HG02642 (cell line): ENCODE data around the gene C12orf57.
A peak's percentile ranks its signal among the peaks of the same experiment; 100 is the strongest.

Experiments used
- ATAC-seq: cut with Tn5 transposase; IDR thresholded peaks from one replicate; pipeline ENCODE4 v1.9.1; 2021; ENCODE audit warnings: mild to moderate bottlenecking; ENCODE audit not compliant: unreplicated experiment, poor library complexity

The C12orf57 gene

DNA sequence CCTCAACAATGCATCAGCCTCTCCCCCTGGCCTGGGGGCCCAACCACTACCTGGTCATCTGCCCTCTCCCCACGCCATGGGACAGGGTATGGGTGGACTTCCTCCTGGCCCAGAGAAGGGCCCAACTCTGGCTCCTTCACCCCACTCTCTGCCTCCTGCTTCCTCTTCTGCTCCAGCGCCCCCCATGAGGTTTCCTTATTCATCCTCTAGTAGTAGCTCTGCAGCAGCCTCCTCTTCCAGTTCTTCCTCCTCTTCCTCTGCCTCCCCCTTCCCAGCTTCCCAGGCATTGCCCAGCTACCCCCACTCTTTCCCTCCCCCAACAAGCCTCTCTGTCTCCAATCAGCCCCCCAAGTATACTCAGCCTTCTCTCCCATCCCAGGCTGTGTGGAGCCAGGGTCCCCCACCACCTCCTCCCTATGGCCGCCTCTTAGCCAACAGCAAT is 7.6 kb upstream of the C12orf57 start:
- ATAC-seq = no peak

DNA sequence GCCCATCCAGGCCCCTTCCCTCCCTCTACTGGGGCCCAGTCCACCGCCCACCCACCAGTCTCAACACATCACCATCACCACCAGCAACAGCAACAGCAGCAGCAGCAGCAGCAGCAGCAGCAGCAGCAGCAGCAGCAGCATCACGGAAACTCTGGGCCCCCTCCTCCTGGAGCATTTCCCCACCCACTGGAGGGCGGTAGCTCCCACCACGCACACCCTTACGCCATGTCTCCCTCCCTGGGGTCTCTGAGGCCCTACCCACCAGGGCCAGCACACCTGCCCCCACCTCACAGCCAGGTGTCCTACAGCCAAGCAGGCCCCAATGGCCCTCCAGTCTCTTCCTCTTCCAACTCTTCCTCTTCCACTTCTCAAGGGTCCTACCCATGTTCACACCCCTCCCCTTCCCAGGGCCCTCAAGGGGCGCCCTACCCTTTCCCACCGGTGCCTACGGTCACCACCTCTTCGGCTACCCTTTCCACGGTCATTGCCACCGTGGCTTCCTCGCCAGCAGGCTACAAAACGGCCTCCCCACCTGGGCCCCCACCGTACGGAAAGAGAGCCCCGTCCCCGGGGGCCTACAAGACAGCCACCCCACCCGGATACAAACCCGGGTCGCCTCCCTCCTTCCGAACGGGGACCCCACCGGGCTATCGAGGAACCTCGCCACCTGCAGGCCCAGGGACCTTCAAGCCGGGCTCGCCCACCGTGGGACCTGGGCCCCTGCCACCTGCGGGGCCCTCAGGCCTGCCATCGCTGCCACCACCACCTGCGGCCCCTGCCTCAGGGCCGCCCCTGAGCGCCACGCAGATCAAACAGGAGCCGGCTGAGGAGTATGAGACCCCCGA is 7.0 kb upstream of the C12orf57 start:
- peak; percentile 10 for ATAC-seq

DNA sequence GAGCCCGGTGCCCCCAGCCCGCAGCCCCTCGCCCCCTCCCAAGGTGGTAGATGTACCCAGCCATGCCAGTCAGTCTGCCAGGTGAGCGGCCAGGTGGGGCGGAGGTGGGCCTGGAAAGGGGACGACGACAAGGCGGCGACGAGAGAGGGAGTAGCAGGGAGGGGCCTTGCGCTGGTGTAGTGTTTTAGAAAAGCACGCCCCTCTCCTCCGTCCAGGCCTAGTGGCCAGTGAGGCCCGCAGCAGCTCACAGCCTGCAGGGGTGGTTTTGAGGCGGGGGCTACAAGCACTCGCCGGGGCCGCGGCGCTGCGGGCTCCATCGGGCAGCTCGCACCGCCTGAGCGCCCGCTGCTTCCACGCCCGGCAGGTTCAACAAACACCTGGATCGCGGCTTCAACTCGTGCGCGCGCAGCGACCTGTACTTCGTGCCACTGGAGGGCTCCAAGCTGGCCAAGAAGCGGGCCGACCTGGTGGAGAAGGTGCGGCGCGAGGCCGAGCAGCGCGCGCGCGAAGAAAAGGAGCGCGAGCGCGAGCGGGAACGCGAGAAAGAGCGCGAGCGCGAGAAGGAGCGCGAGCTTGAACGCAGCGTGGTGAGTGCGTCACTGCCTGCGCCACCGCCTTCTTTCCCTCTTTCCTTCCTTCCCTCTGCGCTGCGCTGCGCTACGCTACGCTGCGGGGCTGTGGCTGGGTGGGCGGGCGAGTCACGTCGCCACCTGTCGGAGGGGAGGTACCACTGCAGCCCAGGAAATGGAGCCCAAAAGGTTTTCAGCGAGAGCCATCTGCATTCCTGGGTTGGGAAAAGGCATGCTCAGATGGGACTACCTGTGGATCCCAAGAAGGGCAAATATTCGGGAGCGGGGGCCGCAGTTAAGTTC is 6.1 kb upstream of the C12orf57 start:
- ATAC-seq = peak; percentile 89

DNA sequence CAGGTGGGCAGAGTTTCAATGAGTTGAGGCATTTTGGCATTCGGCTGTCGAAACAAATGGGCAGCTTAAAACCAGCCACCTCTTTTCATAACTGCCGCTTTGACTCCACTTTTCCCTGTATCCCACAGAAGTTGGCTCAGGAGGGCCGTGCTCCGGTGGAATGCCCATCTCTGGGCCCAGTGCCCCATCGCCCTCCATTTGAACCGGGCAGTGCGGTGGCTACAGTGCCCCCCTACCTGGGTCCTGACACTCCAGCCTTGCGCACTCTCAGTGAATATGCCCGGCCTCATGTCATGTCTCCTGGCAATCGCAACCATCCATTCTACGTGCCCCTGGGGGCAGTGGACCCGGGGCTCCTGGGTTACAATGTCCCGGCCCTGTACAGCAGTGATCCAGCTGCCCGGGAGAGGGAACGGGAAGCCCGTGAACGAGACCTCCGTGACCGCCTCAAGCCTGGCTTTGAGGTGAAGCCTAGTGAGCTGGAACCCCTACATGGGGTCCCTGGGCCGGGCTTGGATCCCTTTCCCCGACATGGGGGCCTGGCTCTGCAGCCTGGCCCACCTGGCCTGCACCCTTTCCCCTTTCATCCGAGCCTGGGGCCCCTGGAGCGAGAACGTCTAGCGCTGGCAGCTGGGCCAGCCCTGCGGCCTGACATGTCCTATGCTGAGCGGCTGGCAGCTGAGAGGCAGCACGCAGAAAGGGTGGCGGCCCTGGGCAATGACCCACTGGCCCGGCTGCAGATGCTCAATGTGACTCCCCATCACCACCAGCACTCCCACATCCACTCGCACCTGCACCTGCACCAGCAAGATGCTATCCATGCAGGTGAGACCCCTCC is 5.2 kb upstream of the C12orf57 start:
- ATAC-seq = no peak

DNA sequence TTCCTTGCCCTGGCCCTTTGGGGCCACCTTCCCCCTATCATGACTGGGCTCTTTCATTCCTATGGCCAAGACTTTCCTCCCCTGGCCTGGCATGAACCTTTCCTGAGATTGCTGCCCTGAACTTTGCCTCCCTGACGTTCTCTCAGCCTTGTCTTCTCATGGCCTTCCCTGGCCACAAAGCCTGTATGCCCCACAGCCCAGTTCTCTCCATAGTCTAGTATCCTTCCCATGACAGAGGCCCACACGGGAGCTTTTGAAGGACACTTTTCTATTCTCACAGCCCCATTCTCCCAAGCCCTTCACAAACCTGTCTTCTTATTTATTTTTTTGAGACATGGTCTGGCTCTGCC is 4.7 kb upstream of the C12orf57 start:
- ATAC-seq = no peak

DNA sequence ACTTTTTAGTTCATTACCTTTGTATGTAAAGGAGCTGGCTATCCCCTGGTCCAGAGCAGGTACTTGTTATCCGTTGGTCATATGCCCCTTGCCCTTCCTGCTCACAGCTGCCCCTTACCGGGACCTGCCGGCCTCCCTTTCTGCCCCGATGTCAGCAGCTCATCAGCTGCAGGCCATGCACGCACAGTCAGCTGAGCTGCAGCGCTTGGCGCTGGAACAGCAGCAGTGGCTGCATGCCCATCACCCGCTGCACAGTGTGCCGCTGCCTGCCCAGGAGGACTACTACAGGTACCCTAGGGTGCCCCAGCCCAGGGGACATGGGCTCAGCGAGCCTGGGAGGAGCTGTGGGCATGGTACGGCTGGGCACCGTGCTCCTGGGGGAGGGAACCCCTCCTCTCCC is 2.6 kb upstream of the C12orf57 start:
- ATAC-seq = no peak

DNA sequence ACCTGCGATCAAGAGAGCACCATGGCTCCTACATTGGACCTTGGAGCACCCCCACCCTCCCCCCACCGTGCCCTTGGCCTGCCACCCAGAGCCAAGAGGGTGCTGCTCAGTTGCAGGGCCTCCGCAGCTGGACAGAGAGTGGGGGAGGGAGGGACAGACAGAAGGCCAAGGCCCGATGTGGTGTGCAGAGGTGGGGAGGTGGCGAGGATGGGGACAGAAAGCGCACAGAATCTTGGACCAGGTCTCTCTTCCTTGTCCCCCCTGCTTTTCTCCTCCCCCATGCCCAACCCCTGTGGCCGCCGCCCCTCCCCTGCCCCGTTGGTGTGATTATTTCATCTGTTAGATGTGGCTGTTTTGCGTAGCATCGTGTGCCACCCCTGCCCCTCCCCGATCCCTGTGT is 2.0 kb upstream of the C12orf57 start:
- no peak for ATAC-seq

DNA sequence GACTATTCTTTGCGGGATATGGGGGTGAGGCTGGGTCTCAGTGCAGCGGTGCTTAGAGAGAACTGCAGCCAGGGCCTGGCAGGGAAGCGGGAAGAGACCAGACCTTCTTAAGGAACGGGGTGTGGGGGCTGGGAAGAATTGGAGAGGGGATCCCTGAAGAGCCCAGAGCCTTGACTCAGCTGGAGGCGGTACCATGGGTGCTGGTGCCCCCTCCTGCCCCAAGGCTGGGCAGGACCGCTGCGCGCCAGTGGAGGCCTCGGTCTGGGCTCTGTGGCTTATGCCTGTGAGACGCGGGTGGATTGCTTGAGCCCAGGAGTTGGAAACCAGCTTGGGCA is 1.5 kb upstream of the C12orf57 start:
- ATAC-seq = no peak

DNA sequence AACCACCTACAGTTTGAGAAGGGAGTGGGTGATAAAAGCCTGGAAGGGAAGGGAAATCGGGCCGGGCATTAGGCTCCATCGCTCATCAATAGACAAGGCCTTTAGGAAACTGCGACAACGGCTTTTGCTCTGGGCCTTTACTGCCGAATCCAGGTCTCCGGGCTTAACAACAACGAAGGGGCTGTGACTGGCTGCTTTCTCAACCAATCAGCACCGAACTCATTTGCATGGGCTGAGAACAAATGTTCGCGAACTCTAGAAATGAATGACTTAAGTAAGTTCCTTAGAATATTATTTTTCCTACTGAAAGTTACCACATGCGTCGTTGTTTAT is 467 bp upstream of the C12orf57 start:
- ATAC-seq = peak; percentile 24

DNA sequence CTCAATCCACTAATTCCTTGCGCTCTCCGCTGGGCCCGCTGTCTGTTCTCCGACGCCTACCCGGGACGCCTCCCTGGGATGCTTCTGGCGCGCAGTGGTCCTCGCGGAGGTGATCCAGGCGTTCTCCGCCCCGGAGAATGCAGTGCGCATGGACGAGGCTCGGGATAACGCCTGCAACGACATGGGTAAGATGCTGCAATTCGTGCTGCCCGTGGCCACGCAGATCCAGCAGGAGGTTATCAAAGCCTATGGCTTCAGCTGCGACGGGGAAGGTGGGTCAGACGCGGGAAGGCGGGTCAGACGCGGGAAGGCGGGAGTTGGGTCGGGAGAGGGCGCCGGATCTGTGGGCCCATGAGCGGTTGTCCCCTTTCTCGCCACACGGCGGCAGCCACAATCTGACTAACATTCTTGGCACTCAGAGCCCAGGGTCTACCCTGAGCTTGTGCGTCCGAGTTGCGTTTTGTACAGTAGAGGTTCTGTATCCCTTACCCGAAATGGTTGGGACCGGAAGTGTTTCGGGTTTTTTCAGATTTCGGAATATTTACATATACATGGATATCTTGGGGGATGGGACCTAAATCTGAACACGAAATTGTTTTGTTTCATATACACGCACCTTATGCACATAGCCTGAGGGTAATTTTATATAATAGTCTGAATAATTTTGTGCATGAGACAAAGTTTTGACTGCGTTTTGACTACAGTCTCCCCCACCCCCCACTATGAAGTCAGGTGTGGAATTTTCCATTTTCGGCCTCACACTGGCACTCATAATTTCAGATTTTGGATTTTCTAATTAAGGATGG is 762 bp downstream of the C12orf57 start:
- peak; percentile 53 for ATAC-seq

DNA sequence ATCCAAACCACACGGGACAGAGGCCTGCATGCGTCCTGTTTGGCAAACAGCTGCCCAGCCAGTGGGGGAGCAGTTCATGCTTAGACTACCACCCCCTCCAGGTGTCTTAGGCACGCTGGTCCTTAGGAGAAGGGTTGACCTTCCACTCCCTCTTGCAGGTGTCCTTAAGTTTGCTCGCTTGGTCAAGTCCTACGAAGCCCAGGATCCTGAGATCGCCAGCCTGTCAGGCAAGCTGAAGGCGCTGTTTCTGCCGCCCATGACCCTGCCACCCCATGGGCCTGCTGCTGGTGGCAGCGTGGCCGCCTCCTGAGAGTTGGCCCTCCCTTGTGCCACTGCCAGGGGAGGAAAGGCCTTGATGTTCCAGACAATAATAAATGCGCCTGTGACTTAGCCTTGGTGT is 1.8 kb downstream of the C12orf57 start:
- no peak for ATAC-seq

DNA sequence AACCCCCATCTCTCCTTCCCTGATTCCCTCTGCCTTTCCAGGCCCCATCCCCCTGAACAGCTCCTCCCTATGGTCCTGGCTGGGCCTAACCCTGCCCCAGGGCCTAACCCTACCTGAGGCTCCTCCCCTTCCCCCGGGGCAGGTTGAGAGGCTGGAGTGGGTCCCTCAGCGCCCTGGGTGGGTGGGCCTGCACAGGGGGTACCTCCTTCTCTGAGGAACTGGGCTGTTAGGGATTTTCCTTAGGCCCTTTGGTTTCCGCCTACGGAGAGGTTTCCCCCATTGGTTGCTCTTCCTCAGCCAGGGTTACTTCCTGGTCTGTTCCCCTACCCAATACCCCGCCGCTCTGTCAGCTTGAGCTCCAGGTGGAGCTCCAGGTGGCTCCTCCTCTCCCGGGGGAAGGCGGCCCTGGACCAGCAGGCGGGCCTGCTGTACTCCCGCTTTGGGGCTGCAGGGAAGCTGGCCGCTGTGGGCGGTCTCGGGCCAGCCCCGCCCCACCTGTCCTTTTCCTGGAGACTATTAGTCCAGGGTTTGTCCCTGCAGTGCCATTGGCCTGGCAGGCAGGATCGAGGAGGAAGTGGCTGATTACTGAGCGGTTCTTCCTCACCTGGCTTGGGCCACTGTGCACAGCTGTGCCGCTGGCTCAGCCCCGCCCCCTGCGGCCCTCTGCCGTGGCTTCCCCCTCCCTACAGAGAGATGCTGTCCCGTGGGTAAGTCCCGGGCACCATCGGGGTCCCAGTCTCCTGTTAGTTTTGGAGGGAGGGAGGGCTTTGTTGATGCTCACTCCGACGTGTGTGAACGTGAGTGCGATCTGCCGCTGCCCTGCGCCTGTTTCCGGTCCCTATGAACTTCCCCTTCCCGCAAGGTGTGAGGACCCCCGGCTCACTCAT is 2.5 kb downstream of the C12orf57 start:
- ATAC-seq = peak; percentile 28

DNA sequence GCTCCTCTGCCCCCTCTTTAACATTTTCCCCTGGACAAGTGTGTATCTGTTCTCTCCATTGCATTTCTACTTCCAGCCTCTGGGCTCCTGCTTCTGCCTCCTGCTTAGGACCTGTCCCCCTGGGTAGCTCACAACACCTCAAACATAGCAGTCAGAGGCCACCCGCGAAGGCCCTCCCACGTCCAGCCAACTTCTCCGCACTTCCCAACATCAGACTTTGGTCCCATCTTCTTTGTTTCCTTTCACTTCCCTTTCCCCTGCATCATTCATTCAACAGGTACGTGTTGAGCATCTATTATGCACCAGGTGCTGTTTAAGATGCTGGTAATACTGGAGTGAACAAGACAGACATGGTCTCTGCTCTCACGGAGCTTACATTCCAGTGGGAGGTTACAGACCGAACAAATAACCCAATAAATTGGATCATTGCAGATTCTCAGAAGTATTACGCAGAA is 3.1 kb downstream of the C12orf57 start:
- ATAC-seq = no peak

DNA sequence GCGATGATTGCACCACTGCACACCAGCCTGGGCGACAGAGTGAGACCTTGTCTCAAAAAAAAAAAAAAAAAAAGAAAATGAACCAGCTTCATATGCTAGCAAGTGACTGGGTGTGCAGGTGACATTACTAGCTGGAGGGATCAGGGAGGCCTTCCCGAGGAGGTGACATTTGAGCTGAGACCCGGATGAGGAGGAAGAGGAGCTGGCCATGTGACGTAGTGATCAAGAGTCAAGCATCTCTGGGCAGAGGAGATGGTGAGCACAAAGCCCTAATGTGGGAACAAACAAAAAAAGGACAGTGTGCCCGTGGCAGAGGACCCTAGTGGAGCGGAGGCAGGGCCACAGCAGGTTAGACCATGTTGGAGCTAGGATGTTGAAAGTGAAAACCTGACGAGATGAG is 3.8 kb downstream of the C12orf57 start:
- no peak for ATAC-seq

DNA sequence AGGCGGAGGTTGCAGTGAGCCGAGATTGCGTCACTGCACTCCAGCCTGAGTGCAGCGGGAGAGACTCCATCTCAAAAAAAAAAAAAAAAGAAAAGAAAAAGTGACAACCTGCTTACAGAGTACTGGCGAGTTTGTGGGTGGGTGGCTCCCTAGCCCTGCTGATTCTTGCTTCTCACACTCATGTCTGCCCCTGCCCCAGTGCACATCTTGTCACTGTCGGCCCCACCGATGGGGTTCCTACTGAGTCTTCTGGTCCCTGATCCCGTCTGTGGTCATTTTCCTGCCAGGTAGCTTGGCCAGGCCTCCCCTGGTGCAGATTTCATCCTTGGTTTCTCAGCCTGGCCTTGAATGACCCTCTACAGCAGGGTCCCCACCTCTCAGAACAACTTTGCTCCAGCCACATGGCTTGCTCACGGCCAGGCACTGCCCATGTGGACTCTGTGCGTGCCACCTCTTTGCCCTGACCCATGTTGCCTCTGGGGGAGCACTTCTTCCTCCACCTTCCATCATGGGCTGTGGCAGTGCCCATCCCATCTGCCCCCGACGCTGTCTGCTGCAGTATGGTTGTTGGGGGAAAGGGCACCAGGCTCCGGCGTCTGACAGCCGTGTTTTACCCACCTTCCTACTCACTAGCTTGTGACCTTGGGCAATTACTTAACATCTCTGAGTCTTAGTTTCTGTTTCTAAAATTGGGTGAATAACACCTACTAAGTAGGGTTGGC is 5.2 kb downstream of the C12orf57 start:
- ATAC-seq = no peak

DNA sequence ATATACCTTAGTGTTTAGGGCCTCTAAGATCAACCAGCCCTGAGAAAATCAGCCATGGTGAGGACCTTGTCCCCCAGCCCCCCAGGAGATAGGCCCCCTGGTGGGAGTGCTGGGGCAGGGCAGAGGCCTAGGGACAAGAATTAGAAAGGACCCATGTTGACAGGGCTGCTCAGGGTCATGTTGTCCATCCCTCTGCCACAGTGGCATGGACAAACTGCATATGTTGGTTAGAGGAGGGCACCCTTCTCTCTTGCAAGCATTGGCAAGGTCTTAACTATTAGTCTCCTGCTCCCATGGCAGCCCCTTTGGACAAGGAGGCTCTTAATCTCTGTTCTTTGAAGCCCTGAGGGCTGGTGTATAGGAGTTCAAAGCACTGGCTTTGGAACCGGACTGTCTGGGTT is 6.6 kb downstream of the C12orf57 start:
- ATAC-seq = no peak

DNA sequence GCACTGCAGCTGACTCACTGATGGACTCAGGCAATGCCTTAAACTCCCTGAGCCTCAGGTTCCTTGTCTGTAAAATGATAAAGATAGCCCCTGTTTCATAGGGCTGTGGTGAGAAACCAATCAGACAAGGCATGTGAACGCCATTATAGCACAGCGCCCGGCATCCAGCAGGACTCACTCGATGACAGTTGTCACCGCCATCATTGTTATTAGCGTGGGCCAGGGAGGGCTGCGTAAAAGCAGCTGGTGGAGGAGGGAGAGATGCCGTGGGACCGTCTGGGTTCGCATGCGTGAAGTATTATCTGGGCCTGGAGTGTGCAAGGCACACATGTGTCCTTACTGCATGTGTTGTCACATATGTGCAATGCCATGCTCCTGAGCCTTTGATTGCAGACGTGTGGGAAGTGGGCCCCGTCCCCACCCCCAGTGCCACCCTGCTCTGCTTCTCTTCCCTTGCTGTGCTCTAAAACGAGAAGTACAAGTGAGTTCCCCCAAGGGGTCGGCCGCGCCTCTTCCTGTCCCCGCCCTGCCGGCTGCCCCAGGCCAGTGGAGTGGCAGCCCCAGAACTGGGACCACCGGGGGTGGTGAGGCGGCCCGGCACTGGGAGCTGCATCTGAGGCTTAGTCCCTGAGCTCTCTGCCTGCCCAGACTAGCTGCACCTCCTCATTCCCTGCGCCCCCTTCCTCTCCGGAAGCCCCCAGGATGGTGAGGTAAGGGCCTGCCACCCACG is 7.2 kb downstream of the C12orf57 start, which contains the start of gene PTPN6:
PTPN6 (plus strand) TSS at position 546 of the 730 bp plus-strand sequence; CDS start at position 703, 157 bp downstream.
- ATAC-seq = no peak
